Hypothalamus (tissue), 51 donors: ENCODE measurements around the gene MTMR3.

Source experiments
- DNase-seq, 51 donors: peaks; one replicate each; lab custom pipeline; 2025; lab: John Stamatoyannopoulos, UW

The MTMR3 gene

GRCh38 chr22:30021881-30022619 lies 139.1 kb downstream of the MTMR3 start:
- DNase-seq = no peak

GRCh38 chr22:30023099-30023660 lies 140.2 kb downstream of the MTMR3 start:
- DNase-seq = no peak

- DNase-seq = no peak
Measured at GRCh38 chr22:30024231-30024630, 141.3 kb downstream of the MTMR3 start.

- no peak for DNase-seq
Measured at GRCh38 chr22:30025221-30025620, 142.2 kb downstream of the MTMR3 start.

- DNase-seq = no peak
Measured at GRCh38 chr22:30026756-30027155, 143.8 kb downstream of the MTMR3 start.

- DNase-seq = no peak
Measured at GRCh38 chr22:30027169-30027568, 144.2 kb downstream of the MTMR3 start.

- DNase-seq = no peak
Measured at GRCh38 chr22:30027791-30028190, 144.8 kb downstream of the MTMR3 start.

GRCh38 chr22:30028731-30029130 lies 145.8 kb downstream of the MTMR3 start:
- peak in 39 of 51 donors; percentile 6 to 86 (median 48) for DNase-seq

- no peak for DNase-seq
Measured at GRCh38 chr22:30029512-30029911, 146.5 kb downstream of the MTMR3 start.

- no peak for DNase-seq
Measured at GRCh38 chr22:30030329-30030728, 147.4 kb downstream of the MTMR3 start.

GRCh38 chr22:30031328-30031727 lies 148.4 kb downstream of the MTMR3 start:
- DNase-seq = no peak

GRCh38 chr22:30031764-30032455 lies 148.9 kb downstream of the MTMR3 start:
- DNase-seq = no peak

GRCh38 chr22:30033137-30033536 lies 150.2 kb downstream of the MTMR3 start:
- no peak for DNase-seq

- no peak for DNase-seq
Measured at GRCh38 chr22:30033901-30034300, 150.9 kb downstream of the MTMR3 start.

- DNase-seq = no peak
Measured at GRCh38 chr22:30036656-30037055, 153.7 kb downstream of the MTMR3 start.

- DNase-seq = no peak
Measured at GRCh38 chr22:30038219-30038618, 155.2 kb downstream of the MTMR3 start.

GRCh38 chr22:30040499-30041260 lies 157.7 kb downstream of the MTMR3 start:
- no peak for DNase-seq

- no peak for DNase-seq
Measured at GRCh38 chr22:30041475-30041874, 158.5 kb downstream of the MTMR3 start.

- DNase-seq = no peak
Measured at GRCh38 chr22:30041881-30042280, 158.9 kb downstream of the MTMR3 start.

GRCh38 chr22:30043161-30043560 lies 160.2 kb downstream of the MTMR3 start:
- DNase-seq = no peak

- peak in 2 of 51 donors; percentile 12 for DNase-seq
Measured at GRCh38 chr22:30044369-30044768, 161.4 kb downstream of the MTMR3 start.
